Hepatocyte (in vitro differentiated cells): ENCODE measurements around the gene FGGY. TPM values are rescaled to one million over a fixed set of nuclear protein-coding genes. Genes with fewer than 3 reads are reported as not detected.
"Not testable (repeated sequence)": the region's sequence is repeated elsewhere in the genome, so short reads cannot be mapped to it uniquely, and the experiment has no call there.

Experiments
- DNase-seq: peaks from one replicate; pipeline ENCODE4 v3.0.0-alpha.2; 2016; ENCODE audit warnings: low spot score
- H2AFZ ChIP-seq: fragments of 200-600 bp; sonication (generic); 2 replicates; pipeline ENCODE4 v1.6.0; 2016; ENCODE audit warnings: antibody characterized with exemption, mild to moderate bottlenecking
- H3K27ac ChIP-seq: fragments of 200-600 bp; sonication (generic); 2 replicates; pipeline ENCODE4 v1.5.1; 2016; ENCODE audit warnings: mild to moderate bottlenecking
- H3K27me3 ChIP-seq: fragments of 200-600 bp; sonication (generic); 2 replicates; pipeline ENCODE4 v1.6.1; 2016
- H3K36me3 ChIP-seq: fragments of 200-600 bp; sonication (generic); replicated peaks from 2 replicates; pipeline ENCODE4 v1.5.1; 2016; ENCODE audit warnings: low read depth; ENCODE audit not compliant: insufficient read depth
- H3K4me1 ChIP-seq: fragments of 200-600 bp; sonication (generic); 2 replicates; pipeline ENCODE4 v1.5.1; 2016; ENCODE audit warnings: mild to moderate bottlenecking, moderate library complexity; ENCODE audit not compliant: insufficient read depth
- H3K4me2 ChIP-seq: fragments of 200-600 bp; sonication (generic); 2 replicates; pipeline ENCODE4 v1.6.0; 2016
- H3K4me3 ChIP-seq: fragments of 200-600 bp; sonication (generic); 2 replicates; pipeline ENCODE4 v1.5.1; 2016; ENCODE audit warnings: mild to moderate bottlenecking
- H3K79me2 ChIP-seq: fragments of 200-600 bp; sonication (generic); 2 replicates; pipeline ENCODE4 v1.6.0; 2017; ENCODE audit warnings: mild to moderate bottlenecking
- H3K9me2 ChIP-seq: fragments of 200-600 bp; sonication (generic); replicated peaks from 2 replicates; pipeline ENCODE4 v1.6.0; 2017; ENCODE audit warnings: mild to moderate bottlenecking; ENCODE audit not compliant: insufficient read depth
- H3K9me3 ChIP-seq: fragments of 200-600 bp; sonication (generic); 2 replicates; pipeline ENCODE4 v1.5.1; 2016; ENCODE audit warnings: low read depth, mild to moderate bottlenecking
- H4K20me1 ChIP-seq: fragments of 200-600 bp; sonication (generic); 2 replicates; pipeline ENCODE4 v1.6.0; 2016; ENCODE audit warnings: mild to moderate bottlenecking; ENCODE audit not compliant: insufficient read depth, poor library complexity, severe bottlenecking
- EZH2 ChIP-seq: fragments of 200-600 bp; sonication (generic); IDR thresholded peaks from 2 replicates; pipeline ENCODE4 v1.6.1; 2016; ENCODE audit warnings: antibody characterized with exemption, mild to moderate bottlenecking, borderline replicate concordance
- EZH2phosphoT487 ChIP-seq: fragments of 200-600 bp; sonication (generic); IDR thresholded peaks from one replicate; pipeline ENCODE4 v1.6.1; 2018; ENCODE audit warnings: antibody characterized with exemption, mild to moderate bottlenecking, low read depth, moderate library complexity; ENCODE audit not compliant: unreplicated experiment, severe bottlenecking
- WGBS: methylation state at CpG from one replicate; pipeline ENCODE4 v1.1.6; 2016; ENCODE audit warnings: low lambda C conversion rate; ENCODE audit errors: missing lambda C conversion rate; 5-methylcytosine and 5-hydroxymethylcytosine counted together
- polyA plus RNA-seq: library from polyadenylated mRNA; unstranded; fragments of >200 nt; fragmentation: Nextera tagmentation; extraction: Ambion mirVana; gene quantifications from 2 replicates; pipeline ENCODE4 v1.2.1, GENCODE V29; 2016
- total RNA-seq: library from RNA; depleted of rRNA; stranded (reverse); fragments of >200 nt; gene quantifications from 2 replicates; pipeline ENCODE4 v1.2.3, GENCODE V29; 2014
- TF ChIP-seq, protein P1 (sequence below): fragments of 200-600 bp; sonication (generic); IDR thresholded peaks from 2 replicates; pipeline ENCODE4 v1.5.1; 2016; ENCODE audit warnings: antibody characterized with exemption, mild to moderate bottlenecking; ENCODE audit not compliant: poor library complexity

Gene FGGY
- total and polyA plus RNA-seq, 2 experiments from 2014 or later, result 18.0 to 20.6 TPM

DNA sequence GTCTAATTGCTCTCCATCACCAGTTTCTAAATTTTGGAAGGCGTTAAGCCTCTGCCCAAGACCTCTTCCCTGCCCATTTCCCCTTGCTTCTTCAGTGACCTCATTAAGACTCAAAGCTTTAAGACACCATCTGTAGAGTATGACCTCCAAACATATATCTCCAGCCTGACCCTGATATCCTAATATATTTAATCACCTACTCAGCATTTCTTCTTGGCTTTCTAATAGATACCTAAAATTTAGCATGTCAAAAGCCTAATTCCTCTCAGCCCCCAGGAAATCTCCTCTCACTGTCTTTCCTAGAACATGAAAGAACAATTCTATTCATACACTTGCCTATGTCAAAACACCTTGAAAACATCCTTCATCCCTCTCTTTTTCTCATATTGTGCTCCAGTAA, 282.3 kb downstream of the FGGY start:
- 96% methylated on average over 1 of the region's 1 CpG for WGBS
- H3K4me3 ChIP-seq, result no peak overlapping the region
- TF ChIP-seq EZH2, result no peak
- TF ChIP-seq, protein P1, sequence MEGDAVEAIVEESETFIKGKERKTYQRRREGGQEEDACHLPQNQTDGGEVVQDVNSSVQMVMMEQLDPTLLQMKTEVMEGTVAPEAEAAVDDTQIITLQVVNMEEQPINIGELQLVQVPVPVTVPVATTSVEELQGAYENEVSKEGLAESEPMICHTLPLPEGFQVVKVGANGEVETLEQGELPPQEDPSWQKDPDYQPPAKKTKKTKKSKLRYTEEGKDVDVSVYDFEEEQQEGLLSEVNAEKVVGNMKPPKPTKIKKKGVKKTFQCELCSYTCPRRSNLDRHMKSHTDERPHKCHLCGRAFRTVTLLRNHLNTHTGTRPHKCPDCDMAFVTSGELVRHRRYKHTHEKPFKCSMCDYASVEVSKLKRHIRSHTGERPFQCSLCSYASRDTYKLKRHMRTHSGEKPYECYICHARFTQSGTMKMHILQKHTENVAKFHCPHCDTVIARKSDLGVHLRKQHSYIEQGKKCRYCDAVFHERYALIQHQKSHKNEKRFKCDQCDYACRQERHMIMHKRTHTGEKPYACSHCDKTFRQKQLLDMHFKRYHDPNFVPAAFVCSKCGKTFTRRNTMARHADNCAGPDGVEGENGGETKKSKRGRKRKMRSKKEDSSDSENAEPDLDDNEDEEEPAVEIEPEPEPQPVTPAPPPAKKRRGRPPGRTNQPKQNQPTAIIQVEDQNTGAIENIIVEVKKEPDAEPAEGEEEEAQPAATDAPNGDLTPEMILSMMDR, result no peak
- no peak for TF ChIP-seq EZH2phosphoT487
- no peak overlapping the region for H3K4me2 ChIP-seq
- H4K20me1 ChIP-seq, result no peaks in the 10 kb centered on the region
- H3K79me2 ChIP-seq, result no peaks in the 10 kb centered on the region
- H3K27ac ChIP-seq, result no peak overlapping the region
- H3K9me2 ChIP-seq, result no peaks in the 10 kb centered on the region
- H3K36me3 ChIP-seq, result no peaks in the 10 kb centered on the region
- DNase-seq, result no peak
- no peaks in the 10 kb centered on the region for H3K27me3 ChIP-seq
- no peak overlapping the region for H2AFZ ChIP-seq
- H3K9me3 ChIP-seq, result no peaks in the 10 kb centered on the region
- no peaks in the 10 kb centered on the region for H3K4me1 ChIP-seq

DNA sequence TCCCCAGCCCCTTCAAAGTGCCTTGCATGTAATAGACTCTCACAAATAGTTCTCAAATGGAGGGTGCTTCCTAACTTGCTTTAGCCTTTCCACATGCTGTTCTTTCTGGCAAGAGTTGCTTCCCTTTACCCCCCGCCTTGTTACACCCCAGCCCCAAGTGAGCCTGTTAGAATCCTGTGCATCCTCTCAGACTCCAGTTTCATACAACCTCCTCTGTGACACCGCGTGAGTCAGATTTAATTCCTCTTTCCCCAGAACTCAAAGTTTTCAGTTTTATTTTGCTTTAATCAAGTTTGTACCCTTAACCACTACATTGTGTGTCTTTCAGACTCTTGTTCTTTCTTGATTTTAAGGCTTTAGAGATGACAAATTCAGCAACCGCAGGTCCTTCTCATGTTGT, 283.4 kb downstream of the FGGY start:
- H3K27ac ChIP-seq, result no peak overlapping the region
- H3K4me2 ChIP-seq, result no peak overlapping the region
- DNase-seq, result no peak
- no peaks in the 10 kb centered on the region for H3K9me2 ChIP-seq
- no peaks in the 10 kb centered on the region for H3K27me3 ChIP-seq
- WGBS, result 93% methylated on average over 4 of the region's 4 CpGs
- no peaks in the 10 kb centered on the region for H3K36me3 ChIP-seq
- H4K20me1 ChIP-seq, result no peaks in the 10 kb centered on the region
- no peaks in the 10 kb centered on the region for H3K9me3 ChIP-seq
- no peaks in the 10 kb centered on the region for H3K4me1 ChIP-seq
- TF ChIP-seq, protein P1, result no peak
- no peak for TF ChIP-seq EZH2
- no peak for TF ChIP-seq EZH2phosphoT487
- H3K79me2 ChIP-seq, result no peaks in the 10 kb centered on the region
- H2AFZ ChIP-seq, result no peak overlapping the region
- no peak overlapping the region for H3K4me3 ChIP-seq

DNA sequence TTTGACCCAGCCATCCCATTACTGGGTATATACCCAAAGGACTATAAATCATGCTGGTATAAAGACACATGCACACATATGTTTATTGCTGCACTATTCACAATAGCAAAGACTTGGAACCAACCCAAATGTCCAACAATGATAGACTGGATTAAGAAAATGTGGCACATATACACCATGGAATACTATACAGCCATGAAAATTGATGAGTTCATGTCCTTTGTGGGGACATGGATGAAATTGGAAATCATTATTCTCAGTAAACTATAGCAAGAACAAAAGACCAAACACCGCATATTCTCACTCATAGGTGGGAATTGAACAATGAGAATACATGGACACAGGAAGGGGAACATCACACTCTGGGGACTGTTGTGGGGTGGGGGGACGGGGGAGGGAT, 295.5 kb downstream of the FGGY start:
- not testable (repeated sequence) for H3K9me2 ChIP-seq, H3K9me3 ChIP-seq, H3K27me3 ChIP-seq, H3K4me2 ChIP-seq, H3K79me2 ChIP-seq, DNase-seq, H3K27ac ChIP-seq, H3K4me3 ChIP-seq, H2AFZ ChIP-seq, H3K36me3 ChIP-seq, H4K20me1 ChIP-seq
- H3K4me1 ChIP-seq, result peaks cover 41% of the 10 kb centered on the region
- WGBS, result 100% methylated on average over 2 of the region's 2 CpGs

DNA sequence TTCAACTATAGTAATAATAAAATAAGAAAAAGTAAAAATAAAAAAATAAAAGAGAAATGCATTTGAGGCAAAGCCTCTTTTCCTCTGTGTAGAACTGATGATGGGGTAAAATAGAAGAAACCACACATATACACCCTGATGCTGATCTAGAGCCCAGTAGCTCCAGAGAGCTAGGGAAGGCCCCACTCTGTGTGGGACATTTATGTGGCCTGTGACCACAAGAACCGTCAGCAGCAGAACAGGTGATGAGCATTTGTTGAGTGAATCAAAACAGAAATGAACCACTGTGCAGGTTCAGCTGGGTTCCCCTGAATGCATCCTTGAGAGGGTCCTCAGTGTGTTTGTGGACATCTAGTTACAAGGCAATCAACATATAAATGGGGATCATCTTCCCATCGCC, 296.0 kb downstream of the FGGY start:
- no peaks in the 10 kb centered on the region for H4K20me1 ChIP-seq
- DNase-seq, result no peak
- H3K36me3 ChIP-seq, result no peaks in the 10 kb centered on the region
- no peaks in the 10 kb centered on the region for H3K79me2 ChIP-seq
- H2AFZ ChIP-seq, result no peak overlapping the region
- WGBS, result 97% methylated on average over 2 of the region's 2 CpGs
- no peaks in the 10 kb centered on the region for H3K9me3 ChIP-seq
- H3K4me3 ChIP-seq, result no peak overlapping the region
- H3K9me2 ChIP-seq, result no peaks in the 10 kb centered on the region
- no peak overlapping the region for H3K27ac ChIP-seq
- H3K4me2 ChIP-seq, result no peak overlapping the region
- no peaks in the 10 kb centered on the region for H3K27me3 ChIP-seq
- peaks cover 41% of the 10 kb centered on the region for H3K4me1 ChIP-seq
- no peak for TF ChIP-seq EZH2phosphoT487
- TF ChIP-seq, protein P1, result no peak
- no peak for TF ChIP-seq EZH2
